ENCODE data around the gene NCR3LG1. TPM values are rescaled to one million over a fixed set of nuclear protein-coding genes. Genes with fewer than 3 reads are reported as not detected.

NCR3LG1 gene
- total RNA-seq, 1 donor from 2014 or later = 4.9 TPM

- DNase-seq (ENCODE audit: low spot score in 2 of 2, unreplicated experiment in 2 of 2) = no peak
- H3K27ac Mint-ChIP-seq = no peak overlapping the region
- no peaks in the 10 kb centered on the region for H3K36me3 Mint-ChIP-seq
- no peaks in the 10 kb centered on the region for H3K4me1 Mint-ChIP-seq
- peaks cover 17% of the 10 kb centered on the region for H3K27me3 Mint-ChIP-seq (ENCODE audit: low read depth)
- no peak for TF ChIP-seq CTCF (IDR thresholded peaks at IDR 0.05; ENCODE audit: unreplicated experiment)
- H3K4me3 Mint-ChIP-seq = no peak overlapping the region
- peaks cover 3% of the 10 kb centered on the region for H3K9me3 Mint-ChIP-seq
Observed at GRCh38 chr11:17401316-17401715, 49.7 kb downstream of the NCR3LG1 start.

- H3K36me3 Mint-ChIP-seq = no peaks in the 10 kb centered on the region
- no peak overlapping the region for H3K4me3 Mint-ChIP-seq
- peaks cover 3% of the 10 kb centered on the region for H3K9me3 Mint-ChIP-seq
- DNase-seq (ENCODE audit: low spot score in 2 of 2, unreplicated experiment in 2 of 2) = no peak
- peaks cover 17% of the 10 kb centered on the region for H3K27me3 Mint-ChIP-seq (ENCODE audit: low read depth)
- H3K27ac Mint-ChIP-seq = no peak overlapping the region
- no peaks in the 10 kb centered on the region for H3K4me1 Mint-ChIP-seq
- no peak for TF ChIP-seq CTCF (IDR thresholded peaks at IDR 0.05; ENCODE audit: unreplicated experiment)
Observed at GRCh38 chr11:17401841-17402240, 50.2 kb downstream of the NCR3LG1 start.

- H3K36me3 Mint-ChIP-seq = no peaks in the 10 kb centered on the region
Observed at GRCh38 chr11:17402486-17402885, 50.9 kb downstream of the NCR3LG1 start.

GRCh38 chr11:17403980-17404759 is 52.6 kb downstream of the NCR3LG1 start:
- no peak for TF ChIP-seq CTCF (IDR thresholded peaks at IDR 0.05; ENCODE audit: unreplicated experiment)
- H3K36me3 Mint-ChIP-seq = no peaks in the 10 kb centered on the region
- H3K27ac Mint-ChIP-seq = no peak overlapping the region
- no peak for DNase-seq (ENCODE audit: low spot score in 2 of 2, unreplicated experiment in 2 of 2)
- no peaks in the 10 kb centered on the region for H3K4me1 Mint-ChIP-seq
- H3K27me3 Mint-ChIP-seq (ENCODE audit: low read depth) = peaks cover 19% of the 10 kb centered on the region
- no peak overlapping the region for H3K4me3 Mint-ChIP-seq
- H3K9me3 Mint-ChIP-seq = peaks cover 3% of the 10 kb centered on the region

More at GRCh38 chr11:17402486-17402885, 50.9 kb downstream of the NCR3LG1 start:
- no peaks in the 10 kb centered on the region for H3K4me1 Mint-ChIP-seq
- DNase-seq (ENCODE audit: low spot score in 2 of 2, unreplicated experiment in 2 of 2) = no peak
- no peak overlapping the region for H3K27ac Mint-ChIP-seq
- H3K4me3 Mint-ChIP-seq = no peak overlapping the region
- H3K9me3 Mint-ChIP-seq = peaks cover 3% of the 10 kb centered on the region
- TF ChIP-seq CTCF (IDR thresholded peaks at IDR 0.05; ENCODE audit: unreplicated experiment) = no peak
- H3K27me3 Mint-ChIP-seq (ENCODE audit: low read depth) = peaks cover 20% of the 10 kb centered on the region

GRCh38 chr11:17405232-17406005 is 53.8 kb downstream of the NCR3LG1 start:
- TF ChIP-seq CTCF (IDR thresholded peaks at IDR 0.05; ENCODE audit: unreplicated experiment) = no peak
- DNase-seq (ENCODE audit: low spot score in 2 of 2, unreplicated experiment in 2 of 2) = no peak
- no peak overlapping the region for H3K4me3 Mint-ChIP-seq
- H3K4me1 Mint-ChIP-seq = no peaks in the 10 kb centered on the region
- no peaks in the 10 kb centered on the region for H3K9me3 Mint-ChIP-seq
- peaks cover 16% of the 10 kb centered on the region for H3K27me3 Mint-ChIP-seq (ENCODE audit: low read depth)
- H3K27ac Mint-ChIP-seq = no peak overlapping the region
- H3K36me3 Mint-ChIP-seq = no peaks in the 10 kb centered on the region

Measured in mesothelial cell of epicardium (in vitro differentiated cells).